CD4-positive, alpha-beta T cell treated with Interleukin-6 at 100 ng/mL for 8 hours (primary cell): ENCODE results near the gene TMEM119.

Experiments used
- DNase-seq: peaks from one replicate; pipeline ENCODE4 v3.0.0-alpha.2; 2020; ENCODE audit warnings: mixed read lengths, low spot score

TMEM119 gene

DNA sequence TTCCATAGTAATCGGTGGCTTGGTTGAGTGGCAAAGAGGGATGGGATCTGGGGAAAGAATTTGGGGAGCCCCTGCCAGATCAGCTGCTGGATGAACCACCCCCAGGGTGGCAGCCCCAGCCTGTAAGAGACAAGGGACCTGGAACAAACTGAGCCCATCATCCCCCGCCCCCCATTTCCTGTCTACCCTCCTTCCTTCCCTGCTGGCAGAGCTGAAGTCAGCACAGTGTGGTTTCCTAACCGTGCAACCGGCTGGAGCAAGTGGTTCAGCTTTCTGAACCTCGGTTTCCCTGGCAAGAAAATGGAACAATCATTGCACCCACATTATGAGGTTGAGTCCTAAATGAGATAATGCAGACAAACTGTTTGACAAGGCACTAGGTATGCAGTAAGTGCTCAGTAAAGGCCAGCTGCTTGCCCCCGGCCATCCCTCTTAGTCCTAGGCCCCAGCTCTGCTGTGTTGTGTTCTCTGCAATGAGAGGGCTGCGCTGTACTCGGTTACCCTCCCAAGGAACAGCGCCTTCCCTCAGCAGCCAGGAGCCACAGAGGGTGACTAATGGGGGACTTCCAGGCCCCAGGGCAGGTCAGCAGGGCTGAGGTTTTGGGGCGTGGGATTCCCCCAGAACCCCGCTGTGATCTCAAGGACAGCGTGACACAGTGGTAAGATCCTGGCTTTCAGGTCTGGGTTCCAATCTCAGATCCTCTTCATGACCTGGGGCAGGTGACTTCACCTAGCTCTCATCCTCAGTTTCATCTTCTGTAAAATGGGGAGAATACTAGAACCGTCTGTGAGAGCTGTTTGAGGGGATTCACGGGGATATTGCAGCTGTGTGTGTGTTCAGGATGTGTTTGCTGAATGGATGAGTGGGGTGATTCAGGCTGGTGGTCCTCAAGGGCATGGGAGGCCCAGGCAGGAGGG, 19.3 kb upstream of the TMEM119 start:
- peak; percentile 76 for DNase-seq

DNA sequence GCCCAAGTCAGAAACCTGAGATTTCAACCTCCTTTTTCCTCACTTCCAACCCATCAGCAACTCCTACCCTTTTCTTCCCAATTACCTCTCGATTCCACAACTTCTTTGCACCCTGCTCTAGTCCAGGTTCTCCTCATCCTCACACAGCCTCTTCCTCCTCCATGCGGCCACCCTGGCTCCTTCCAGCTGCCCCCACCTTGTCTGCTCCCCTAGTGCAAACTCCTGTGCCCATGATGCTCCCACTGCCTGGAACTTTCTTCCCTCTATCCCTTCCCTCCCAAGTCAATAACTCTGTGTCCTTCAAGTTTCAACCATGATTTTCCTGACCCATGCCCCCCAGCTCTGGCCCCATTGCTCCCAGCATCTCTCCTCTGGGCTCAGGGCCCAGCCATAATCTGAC, 18.5 kb upstream of the TMEM119 start:
- DNase-seq: no peak

DNA sequence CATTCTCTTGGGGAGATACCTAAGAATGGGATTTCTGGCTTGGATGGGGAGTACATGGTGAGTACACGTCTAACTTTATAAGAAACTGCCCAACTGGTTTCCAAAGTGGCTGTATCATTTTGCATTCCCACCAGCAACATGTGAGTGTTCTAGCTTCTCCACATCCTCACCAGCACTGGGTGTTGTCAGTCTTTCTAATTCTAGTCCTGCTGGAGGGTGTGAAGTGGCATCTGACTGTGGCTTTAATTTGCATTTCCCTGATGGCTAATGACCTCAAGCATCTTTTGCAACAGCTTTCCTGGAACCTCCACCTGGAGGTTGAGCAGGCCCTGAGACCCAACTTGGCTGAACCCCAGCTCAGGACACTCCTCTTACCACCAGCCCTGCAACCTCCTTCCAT, 18.0 kb upstream of the TMEM119 start:
- DNase-seq: no peak

DNA sequence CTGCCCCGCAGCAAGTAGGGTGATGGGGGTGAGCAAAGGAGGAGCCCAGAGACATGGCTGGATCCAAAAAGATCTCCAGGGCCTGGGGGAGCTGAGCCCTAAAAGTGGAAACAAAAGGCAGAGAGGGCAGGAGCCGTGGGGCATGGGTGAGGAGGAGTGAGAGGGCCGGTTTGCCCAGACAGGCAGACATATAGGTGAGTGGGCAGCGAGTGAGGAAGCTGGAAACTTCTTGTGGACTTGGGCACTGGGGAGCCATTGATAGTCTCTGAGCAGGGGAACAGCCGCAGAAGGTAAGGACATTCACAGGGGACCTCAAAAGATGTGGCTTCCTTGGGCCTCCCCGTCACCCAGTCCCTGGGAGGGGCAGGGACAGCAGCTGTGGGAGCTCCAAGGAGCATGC, 16.8 kb upstream of the TMEM119 start:
- no peak for DNase-seq

DNA sequence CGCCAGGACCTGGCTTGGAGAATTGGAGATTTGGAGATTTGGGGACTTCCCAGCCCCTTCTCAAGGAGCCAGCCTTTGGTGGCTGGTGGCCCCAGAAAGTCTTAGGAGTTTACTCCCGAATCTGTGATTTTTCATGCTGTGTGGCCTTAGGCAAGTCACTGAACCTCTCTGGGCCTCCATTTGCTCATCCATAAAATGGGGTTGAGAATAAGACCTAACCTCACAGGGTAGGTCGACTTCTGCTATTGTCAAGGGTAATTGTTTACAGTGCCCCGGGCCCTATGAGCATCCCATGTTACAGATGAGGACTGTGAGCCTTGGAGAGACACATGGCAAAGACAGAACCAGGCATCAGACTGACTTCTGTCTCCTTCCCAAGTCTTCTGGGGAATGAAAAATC, 16.2 kb upstream of the TMEM119 start:
- no peak for DNase-seq

DNA sequence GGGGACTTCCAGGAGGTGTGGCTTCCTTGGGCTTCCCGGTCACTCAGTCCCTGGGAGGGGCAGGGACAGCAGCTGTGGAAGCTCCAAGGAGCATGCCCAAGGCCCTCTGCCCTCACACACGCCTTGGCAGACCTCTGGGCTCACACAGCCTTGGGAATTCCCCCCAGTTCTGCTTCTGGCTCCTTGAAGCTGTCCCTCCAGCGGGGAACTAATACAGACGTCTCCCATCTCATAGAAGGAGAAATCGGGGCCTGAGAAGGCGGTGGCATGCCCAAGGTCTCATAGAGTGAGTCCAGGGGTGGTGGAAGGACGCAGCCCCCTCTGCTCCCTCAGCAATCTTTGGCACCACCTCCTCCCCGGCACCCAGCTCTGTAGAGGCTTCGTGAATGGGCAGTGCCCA, 15.7 kb upstream of the TMEM119 start:
- DNase-seq: no peak

DNA sequence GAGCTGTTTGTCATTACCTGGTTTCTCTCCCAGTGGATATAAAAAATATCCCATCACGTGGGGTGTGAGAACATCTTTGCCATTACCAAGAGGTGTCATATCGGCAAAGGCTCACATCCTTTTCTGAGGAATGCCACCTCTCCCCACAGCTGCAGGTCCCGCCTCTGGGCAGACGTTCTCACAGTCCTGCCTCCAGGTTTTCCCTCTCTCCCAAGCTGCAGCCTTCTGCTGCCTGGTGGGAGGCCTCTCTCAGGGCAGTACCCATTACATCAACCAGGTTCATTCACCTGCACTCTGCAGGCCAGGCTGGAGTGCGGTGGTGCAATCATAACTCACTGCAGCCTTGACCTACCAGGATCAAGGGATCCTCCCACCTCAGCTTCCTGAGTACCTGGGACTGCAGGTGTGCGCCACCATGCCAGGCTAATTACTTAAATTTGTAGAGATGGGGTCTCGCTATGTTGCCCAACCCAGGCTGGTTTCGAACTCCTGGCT, 15.0 kb upstream of the TMEM119 start:
- DNase-seq: no peak

DNA sequence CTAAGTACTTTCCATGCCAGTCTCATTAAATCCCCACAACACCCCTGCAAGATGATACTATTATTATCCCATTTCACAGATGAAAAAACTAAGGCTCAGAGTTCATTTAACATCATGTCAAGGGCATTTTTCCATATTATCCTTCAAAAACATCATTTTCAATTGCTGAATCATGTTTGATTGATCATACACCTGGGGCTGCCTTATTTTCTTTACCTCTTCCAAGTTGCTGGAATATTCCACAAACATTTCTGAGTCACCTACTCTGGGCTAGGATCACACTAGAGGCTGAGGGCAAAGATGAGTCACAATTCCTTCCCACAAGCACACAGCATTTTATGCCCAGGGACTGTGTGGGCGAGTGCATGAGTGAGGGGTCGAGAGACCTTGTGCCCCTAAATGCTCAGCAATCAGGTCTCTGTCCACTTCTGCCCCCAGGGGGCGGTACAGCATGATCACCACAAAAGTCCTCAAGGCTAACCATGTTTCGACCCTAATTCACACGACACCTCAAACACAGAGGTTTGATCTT, 14.1 kb upstream of the TMEM119 start:
- peak; percentile 34 for DNase-seq

DNA sequence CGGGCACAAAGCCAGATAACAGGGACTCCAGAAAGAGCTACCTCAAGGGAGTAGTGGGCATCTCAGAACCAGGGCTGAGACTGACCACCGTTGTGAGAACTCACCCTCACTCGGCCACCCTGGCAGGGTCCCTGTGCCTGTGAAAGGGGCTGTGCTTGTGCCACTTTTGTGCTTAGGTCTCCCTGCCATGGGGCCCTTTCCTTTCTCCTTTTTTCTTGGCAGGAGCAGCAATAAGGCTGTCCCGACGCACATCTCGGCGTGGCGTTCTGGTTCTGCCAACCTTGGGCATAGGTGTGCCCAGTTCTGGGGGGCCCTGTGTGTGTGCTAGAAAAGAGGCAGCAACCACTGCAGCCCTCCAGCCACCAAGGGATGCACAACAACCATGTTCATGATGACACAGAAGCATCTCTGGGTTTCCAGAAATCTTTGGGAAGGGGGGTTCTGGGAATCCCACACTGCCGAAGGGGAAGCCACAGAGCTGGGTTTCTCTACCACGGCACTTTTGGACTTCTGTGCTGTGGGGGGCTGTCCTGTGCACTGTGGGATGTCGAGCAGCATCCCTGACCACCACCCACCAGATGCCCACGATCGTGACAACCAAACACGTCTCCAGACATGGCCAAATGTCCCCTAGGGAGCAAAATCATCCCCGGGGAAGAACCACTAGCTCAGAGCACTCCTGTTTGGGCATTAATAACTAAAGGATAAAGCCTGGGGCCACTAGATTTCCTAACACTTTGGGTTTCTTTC, 13.1 kb upstream of the TMEM119 start:
- no peak for DNase-seq

DNA sequence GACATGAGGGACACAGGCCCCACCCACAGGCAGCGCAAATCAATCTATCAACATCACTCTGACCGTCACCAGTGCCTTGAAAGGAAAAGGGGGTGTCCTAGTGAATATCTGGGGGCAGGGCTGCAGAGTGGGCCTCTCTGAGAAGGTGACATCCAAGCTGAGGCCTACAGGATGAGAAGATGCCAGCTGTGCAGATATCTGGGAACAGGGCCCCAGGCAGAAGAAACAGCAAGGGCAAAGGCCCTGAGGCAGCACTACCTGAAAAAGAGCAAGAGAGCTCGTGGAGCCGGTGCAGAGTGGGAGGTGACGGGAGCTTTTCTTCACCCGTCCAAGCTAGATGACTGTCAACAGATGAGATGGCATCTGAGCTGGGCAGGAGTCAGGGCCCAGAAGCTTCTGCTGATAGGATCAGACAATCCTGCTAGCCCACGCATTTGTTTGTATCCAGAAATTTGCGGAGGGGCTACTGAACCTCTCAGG, 12.5 kb upstream of the TMEM119 start:
- no peak for DNase-seq

DNA sequence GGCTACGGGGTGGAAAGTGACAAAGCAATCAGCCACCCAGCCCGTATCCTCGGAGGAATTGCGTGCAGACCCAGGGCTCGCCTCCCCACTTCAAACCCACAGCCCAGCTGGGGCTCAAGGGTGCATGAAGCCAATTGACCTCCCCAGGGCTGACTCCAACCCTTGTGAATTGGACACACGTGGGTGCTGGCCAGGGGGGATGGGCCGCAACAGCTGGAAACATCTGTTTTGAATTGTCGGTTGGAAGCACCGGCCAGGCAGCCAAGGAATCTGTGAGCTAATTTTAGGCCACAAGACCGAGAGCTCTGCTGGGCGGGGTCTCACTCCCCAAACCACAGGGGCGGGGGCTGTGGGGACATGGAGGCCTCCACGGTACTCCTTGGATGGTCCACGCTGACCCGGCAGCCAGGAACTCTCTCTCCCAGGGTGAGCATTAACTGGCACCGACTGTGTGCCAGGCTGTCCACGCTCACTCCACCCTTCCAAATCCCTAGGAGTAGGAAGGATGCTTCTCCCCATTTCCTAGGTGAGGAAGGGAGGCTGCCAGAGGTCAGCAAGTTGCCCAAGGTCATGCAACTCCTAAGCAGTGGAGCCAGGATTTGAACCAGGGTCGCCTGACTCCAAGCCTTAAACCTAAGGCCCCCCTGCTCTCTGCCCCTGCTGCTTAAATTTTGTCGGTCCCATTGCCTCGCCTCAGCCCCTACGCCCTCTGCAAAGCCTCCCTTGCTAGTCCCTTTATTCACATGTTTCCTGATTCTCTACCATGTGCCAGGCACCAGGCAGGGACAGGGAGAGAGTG, 11.9 kb upstream of the TMEM119 start:
- DNase-seq: no peak

DNA sequence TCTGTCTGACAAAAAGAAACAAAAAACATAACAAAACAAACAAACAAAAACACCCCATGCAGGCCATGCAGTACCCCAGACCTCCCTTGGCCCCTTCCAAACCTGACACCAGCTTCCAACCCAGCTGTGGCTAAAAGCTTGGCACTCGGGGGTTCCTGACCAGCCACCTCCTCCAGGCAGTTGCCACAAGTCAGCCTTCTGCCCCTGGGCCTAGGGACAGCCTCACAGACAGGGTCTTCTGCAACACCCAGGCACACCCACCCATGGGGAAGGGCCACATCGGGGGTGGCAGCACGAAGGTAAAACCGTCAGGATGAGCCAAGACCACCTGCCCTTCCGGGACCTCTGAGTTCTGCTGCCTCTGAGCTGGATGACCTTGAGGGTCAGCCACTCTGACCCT, 10.7 kb upstream of the TMEM119 start:
- DNase-seq: no peak

DNA sequence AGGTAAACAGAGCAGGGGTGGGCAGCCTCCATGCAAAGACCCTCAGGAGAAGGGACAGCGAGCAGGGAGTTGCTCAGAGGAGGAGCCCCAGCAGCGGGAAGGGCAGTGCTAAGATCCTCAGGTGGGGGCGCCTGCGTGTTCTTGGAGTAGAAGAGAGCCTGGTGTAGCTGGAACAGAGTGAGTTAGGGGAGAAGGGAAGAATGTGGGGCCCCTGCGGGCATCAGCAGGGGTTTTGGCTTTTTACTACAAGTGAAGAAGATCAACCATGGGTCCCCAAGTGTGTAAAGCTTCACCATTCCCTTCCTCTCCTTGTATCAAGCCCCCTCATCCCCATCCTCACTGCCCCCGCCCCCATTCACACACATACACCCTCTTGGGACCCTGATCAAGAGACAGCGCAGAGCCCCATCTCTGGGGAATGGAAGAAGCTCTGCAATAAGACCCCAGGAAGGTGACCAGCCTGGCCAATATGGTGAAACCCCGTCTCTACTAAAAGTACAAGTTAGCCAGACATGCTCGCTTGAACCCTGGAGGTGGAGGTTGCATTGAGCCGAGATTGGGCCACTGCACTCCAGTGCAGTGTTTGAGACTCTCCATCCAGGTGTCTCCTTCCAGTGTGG, 10.2 kb upstream of the TMEM119 start:
- DNase-seq: no peak

DNA sequence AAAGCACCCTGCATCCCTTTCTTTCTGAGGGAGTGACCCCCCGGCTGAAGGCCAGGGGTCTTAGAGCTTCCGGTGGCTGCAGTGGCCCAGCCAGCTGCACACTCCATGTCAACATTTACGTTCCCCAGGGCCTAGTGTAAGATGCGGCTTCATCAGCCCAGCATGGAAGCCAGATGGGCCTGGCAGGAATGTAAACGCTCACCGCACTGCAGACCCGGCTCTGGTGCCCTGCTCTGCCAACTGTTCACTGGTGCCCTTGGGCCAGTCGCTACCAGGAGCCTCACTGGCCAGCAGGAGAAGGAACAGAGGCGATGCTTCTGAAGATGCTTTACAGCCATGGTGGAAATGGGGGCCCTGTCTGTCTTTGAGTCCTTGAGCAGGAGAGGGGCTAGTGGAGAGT, 8.6 kb upstream of the TMEM119 start:
- no peak for DNase-seq

DNA sequence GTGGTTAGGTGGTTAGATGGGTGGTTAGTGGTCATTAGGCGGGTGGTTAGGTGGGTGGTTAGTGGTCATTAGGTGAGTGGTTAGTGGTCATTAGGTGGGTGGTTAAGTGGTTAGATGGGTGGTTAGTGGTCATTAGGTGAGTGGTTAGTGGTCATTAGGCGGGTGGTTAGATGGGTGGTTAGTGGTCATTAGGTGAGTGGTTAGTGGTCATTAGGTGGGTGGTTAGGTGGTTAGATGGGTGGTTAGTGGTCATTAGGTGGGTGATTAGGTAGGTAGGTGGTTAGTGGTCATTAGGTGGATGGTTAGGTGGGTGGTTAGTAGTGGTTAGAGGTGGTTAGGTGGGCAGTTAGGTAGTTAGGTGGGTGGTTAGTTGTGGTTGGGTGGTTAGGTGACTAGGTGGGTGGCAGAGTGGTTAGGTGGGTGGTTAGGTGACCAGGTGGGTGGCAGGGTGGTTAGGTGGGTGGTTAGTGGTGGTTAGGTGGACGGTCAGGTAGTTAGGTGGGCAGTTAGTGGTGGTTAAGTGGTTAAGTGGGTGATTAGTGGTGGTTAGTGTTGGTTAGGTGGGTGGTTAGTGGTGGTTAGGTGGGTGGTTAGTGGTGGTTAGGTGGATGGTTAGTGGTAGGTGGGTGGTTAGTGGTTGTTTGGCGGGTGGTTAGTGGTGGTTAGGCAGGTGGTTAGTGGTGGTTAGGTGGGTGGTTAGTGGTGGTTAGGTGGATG, 8.0 kb upstream of the TMEM119 start:
- DNase-seq: no peak

DNA sequence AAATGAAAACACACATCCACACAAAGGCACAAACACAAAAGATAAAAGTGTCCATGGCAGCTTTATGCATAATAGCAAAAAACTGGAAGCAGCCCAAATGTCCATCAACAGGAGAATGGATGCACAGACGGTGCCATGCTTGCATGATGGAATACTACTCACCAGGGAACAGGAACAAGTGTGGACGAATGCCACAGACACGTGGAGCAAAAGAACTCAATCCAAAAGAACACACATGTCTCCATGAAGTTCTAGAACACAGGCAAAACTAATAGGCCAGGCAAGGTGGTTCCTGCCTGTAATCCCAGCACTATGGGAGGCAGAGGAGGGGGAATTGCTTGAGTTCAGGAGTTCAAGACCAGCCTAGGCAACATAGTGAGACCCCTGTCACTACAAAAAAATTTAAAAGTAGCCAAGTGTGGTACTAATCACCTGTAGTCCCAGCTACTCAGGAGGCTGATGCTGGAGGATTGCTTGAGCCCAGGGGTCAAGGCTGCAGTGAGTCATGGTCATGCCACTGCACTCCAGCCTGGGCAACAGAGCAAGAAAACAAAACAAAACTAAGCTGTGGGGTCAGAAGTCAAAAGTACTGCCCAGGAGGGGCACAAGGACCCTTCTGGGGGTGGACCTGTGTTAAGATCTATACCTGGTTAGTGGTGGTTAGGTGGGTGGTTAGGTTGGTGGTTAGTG, 7.3 kb upstream of the TMEM119 start:
- DNase-seq: no peak

DNA sequence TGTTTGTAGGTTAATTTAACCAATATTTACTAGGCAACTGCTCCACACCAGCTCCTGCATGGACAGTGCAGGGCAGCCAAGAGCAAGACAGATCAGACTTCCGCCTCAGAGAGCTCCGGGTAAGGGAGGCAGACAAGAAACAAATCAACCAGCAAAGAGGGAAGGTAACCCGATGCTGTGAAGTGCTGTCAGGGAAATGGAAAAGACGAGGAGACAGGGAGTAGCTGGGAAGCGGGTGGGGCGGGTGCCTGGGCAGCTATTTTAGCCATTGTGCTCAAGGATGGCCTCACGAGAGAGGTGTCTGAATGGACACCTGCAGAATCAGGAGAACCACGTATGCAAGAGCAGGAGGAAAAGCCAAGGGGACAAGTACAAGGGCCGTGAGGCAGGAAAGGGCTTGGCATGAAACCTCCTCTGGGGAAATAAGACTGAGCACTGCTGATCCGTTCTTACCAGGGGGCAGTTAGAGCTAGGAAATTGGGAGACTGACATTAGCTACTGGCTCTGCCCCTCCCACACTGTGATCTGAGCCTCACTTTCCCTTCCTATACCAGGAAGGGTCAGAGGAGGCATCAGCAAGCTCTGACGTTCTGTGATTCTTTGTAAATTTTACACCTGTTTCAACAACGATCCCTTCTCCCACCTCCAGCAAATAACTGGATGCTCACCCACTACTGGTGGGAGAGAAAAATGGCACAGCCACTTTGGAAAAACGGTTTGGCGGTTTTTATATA, 6.5 kb upstream of the TMEM119 start:
- DNase-seq: no peak

DNA sequence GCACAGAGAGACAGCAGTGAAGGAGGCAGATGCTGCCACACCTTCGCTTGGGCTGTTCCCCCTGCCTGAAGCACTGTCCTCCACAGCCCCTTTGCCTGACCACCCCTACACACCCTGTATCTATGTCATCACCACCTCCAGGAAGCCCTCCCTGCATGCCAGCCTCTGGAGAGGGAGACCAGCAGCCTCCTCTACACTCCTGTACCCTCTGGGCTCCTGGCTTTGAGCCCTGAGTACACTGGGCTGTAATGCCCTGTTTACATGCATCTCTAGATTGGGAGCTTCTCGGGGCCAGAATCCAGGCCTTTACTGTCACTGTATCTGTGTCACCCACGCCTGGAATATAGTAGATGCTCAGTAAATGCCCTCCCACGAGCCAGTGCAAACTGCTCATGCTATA, 5.9 kb upstream of the TMEM119 start:
- DNase-seq: no peak

DNA sequence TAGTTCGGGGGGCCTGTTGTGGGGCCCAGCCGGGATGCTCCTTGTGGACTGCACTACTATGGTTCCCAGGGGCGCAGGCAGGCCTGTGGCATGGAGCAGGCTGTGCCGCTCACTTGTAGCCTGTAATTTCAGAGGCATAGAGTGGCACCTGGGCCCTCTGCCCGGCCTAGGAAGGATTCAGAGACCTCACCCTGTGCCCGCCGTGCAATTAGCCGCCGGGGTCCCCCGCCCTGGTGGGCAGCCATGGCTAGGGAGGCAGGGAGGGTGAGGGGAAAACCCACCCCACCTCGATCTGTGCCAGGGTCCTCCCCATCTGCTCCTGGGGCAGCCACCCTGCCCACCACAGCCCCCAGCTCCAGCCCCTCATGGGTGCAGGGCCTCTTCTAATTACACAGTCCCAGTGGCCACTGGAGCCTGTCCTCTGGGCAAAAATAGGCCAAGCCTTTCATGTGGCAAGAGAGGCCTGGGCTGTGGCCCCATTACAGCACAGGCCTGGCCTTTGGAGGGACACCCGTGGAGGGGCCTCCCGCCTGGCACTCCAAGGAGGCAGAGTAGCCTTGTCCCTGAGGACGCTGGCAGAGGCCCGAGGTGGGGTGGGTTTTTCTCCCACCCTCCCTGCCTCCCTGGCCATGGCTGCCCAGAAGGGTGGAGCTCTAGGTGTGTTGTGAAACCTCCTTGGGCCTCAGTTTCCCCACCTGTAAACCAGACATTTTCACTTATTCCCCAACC, 5.3 kb upstream of the TMEM119 start:
- DNase-seq: no peak
